ENCODE results near the gene NHEJ1. TPM values are rescaled to one million over a fixed set of nuclear protein-coding genes. Genes with fewer than 3 reads are reported as not detected.
A peak's percentile ranks its signal among the peaks of the same experiment; 100 is the strongest.

NHEJ1 gene
- total RNA-seq, 2 experiments from 2014 or later, result 18.1 to 20.3 TPM

GRCh38 chr2:219172231-219173154 is 11.9 kb upstream of the NHEJ1 start:
- Mint-ChIP-seq H3K27ac (no peak overlapping the region), H3K4me1 (peaks cover 36% of the 10 kb centered on the region), H3K9me3 (no peaks in the 10 kb centered on the region), H3K27me3 (no peaks in the 10 kb centered on the region), H3K36me3 (ENCODE audit: low read depth) (peaks cover 39% of the 10 kb centered on the region), H3K4me3 (no peak overlapping the region)
- POLR2A ChIA-PET, result no interaction called here
- no peak for DNase-seq
- CTCF ChIA-PET, result interaction anchor here (1.0 to 6.7 kb wide), 9 partner anchors 9 to 122 kb away, joined by 3 to 37 read pairs (median 6); partner anchors contain the start of genes GLB1L, NHEJ1 and STK16

DNA sequence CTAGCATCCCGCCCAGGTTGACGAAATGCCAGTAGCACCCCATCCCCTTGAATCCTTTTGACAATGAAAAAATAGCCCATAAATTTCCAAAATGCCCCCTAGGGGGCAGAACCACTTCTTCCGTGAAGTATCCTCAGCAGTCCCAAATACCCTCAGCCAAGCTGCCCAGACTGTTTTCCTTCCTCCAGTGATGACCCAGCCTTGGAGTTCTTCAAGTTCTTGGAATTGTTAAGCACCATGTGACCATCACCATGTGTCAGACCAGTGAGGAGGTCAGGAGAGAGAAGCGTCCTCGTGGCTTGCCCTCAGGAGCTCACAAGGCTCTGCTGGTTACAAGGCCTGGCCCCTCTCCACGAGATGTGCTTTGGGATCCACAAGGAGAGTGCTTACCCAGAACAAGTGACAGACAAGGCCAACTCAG is 10.6 kb upstream of the NHEJ1 start:
- no peak overlapping the region for H3K27ac Mint-ChIP-seq
- H3K4me3 Mint-ChIP-seq, result no peak overlapping the region
- peaks cover 32% of the 10 kb centered on the region for H3K4me1 Mint-ChIP-seq
- ChIA-PET CTCF (interaction anchor here (0.8 to 6.7 kb wide), 13 partner anchors 11 to 144 kb away, joined by 3 to 37 read pairs (median 4); partner anchors contain the start of genes GLB1L, NHEJ1, STK16 and ZFAND2B), POLR2A (no interaction called here)
- H3K9me3 Mint-ChIP-seq, result no peaks in the 10 kb centered on the region
- no peaks in the 10 kb centered on the region for H3K27me3 Mint-ChIP-seq
- peak; percentile 56 for DNase-seq
- H3K36me3 Mint-ChIP-seq (ENCODE audit: low read depth), result peaks cover 41% of the 10 kb centered on the region

GRCh38 chr2:219169930-219170654 is 9.5 kb upstream of the NHEJ1 start, which contains the start of gene SLC23A3:
Gene SLC23A3 (minus strand): TSS chr2:219170029. CDS start chr2:219169984, 45 bp downstream.
- ChIA-PET POLR2A (no interaction called here), CTCF (interaction anchor here (0.8 to 2.6 kb wide), 10 partner anchors 11 to 142 kb away, joined by 3 to 16 read pairs (median 3); partner anchors contain the start of gene PTPRN)
- H3K4me1 Mint-ChIP-seq, result peaks cover 22% of the 10 kb centered on the region
- H3K27ac Mint-ChIP-seq, result no peak within 1 kb of the TSS
- DNase-seq, result no peak
- H3K9me3 Mint-ChIP-seq, result no peaks in the 10 kb centered on the region
- H3K27me3 Mint-ChIP-seq, result no peaks in the 10 kb centered on the region
- peaks cover 36% of the 10 kb centered on the region for H3K36me3 Mint-ChIP-seq (ENCODE audit: low read depth)
- H3K4me3 Mint-ChIP-seq, result no peak within 1 kb of the TSS

DNA sequence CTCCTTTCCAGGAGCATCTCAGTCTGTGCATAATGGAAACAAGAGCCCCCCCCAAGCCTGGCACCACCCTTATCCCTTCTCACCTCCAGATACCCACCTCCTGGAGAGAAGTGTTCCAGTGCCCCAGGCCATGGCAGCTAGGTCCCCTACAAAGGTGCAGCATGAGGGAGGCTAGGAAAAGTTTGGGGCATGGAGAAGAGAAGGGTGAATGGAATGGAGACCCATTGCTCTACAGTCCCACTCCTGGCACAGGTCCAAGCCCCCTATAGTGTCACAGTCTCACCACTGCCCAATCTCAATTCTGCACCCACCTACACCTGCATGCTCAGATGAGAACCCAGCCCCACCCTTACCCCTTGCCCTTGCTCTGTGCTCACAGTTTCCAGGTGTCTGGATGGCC is 8.3 kb upstream of the NHEJ1 start:
- POLR2A ChIA-PET, result no interaction called here

GRCh38 chr2:219168526-219168925 is 7.9 kb upstream of the NHEJ1 start:
- ChIA-PET CTCF (interaction anchor here (2.6 kb wide), 1 partner anchor 126 kb away, joined by 16 read pairs; no protein-coding TSS in a partner anchor), POLR2A (no interaction called here)
- H3K27ac Mint-ChIP-seq, result no peak overlapping the region

More for the DNA sequence above, 8.3 kb upstream of the NHEJ1 start:
- Mint-ChIP-seq H3K9me3 (no peaks in the 10 kb centered on the region), H3K4me1 (peaks cover 12% of the 10 kb centered on the region), H3K27ac (no peak overlapping the region), H3K27me3 (no peaks in the 10 kb centered on the region), H3K36me3 (ENCODE audit: low read depth) (peaks cover 27% of the 10 kb centered on the region), H3K4me3 (no peak overlapping the region)
- no peak for DNase-seq
- CTCF ChIA-PET, result interaction anchor here (1.5 to 2.6 kb wide), 2 partner anchors 12 to 126 kb away, joined by 3 to 16 read pairs; no protein-coding TSS in a partner anchor

GRCh38 chr2:219167997-219168396 is 7.4 kb upstream of the NHEJ1 start:
- Mint-ChIP-seq H3K9me3 (no peaks in the 10 kb centered on the region), H3K27ac (no peak overlapping the region), H3K36me3 (ENCODE audit: low read depth) (peaks cover 21% of the 10 kb centered on the region), H3K27me3 (no peaks in the 10 kb centered on the region), H3K4me1 (peaks cover 9% of the 10 kb centered on the region), H3K4me3 (no peak overlapping the region)
- no peak for DNase-seq
- CTCF ChIA-PET, result interaction anchor here (2.6 kb wide), 1 partner anchor 127 kb away, joined by 16 read pairs; no protein-coding TSS in a partner anchor
- POLR2A ChIA-PET, result no interaction called here

More at GRCh38 chr2:219168526-219168925, 7.9 kb upstream of the NHEJ1 start:
- H3K4me3 Mint-ChIP-seq, result no peak overlapping the region
- no peak for DNase-seq
- H3K36me3 Mint-ChIP-seq (ENCODE audit: low read depth), result peaks cover 25% of the 10 kb centered on the region
- peaks cover 9% of the 10 kb centered on the region for H3K4me1 Mint-ChIP-seq
- H3K27me3 Mint-ChIP-seq, result no peaks in the 10 kb centered on the region
- H3K9me3 Mint-ChIP-seq, result no peaks in the 10 kb centered on the region

GRCh38 chr2:219165058-219165911 is 4.7 kb upstream of the NHEJ1 start:
- H3K4me1 Mint-ChIP-seq, result peaks cover 10% of the 10 kb centered on the region
- H3K36me3 Mint-ChIP-seq (ENCODE audit: low read depth), result peaks cover 3% of the 10 kb centered on the region
- H3K4me3 Mint-ChIP-seq, result no peak overlapping the region
- H3K27ac Mint-ChIP-seq, result no peak overlapping the region
- H3K9me3 Mint-ChIP-seq, result no peaks in the 10 kb centered on the region
- ChIA-PET POLR2A (no interaction called here), CTCF (interaction anchor here (1.1 to 2.2 kb wide), 5 partner anchors 11 to 136 kb away, joined by 3 to 10 read pairs (median 5); partner anchors contain the start of gene CNPPD1)
- DNase-seq, result no peak
- H3K27me3 Mint-ChIP-seq, result no peaks in the 10 kb centered on the region

GRCh38 chr2:219163156-219163555 is 2.5 kb upstream of the NHEJ1 start:
- Mint-ChIP-seq H3K4me1 (peaks cover 24% of the 10 kb centered on the region), H3K4me3 (no peak overlapping the region), H3K36me3 (ENCODE audit: low read depth) (peaks cover 3% of the 10 kb centered on the region), H3K27ac (no peak overlapping the region), H3K9me3 (no peaks in the 10 kb centered on the region), H3K27me3 (no peaks in the 10 kb centered on the region)
- no peak for DNase-seq
- POLR2A ChIA-PET, result no interaction called here
- CTCF ChIA-PET, result interaction anchor here (0.9 to 2.1 kb wide), 2 partner anchors 128 to 132 kb away, joined by 3 to 10 read pairs; no protein-coding TSS in a partner anchor

DNA sequence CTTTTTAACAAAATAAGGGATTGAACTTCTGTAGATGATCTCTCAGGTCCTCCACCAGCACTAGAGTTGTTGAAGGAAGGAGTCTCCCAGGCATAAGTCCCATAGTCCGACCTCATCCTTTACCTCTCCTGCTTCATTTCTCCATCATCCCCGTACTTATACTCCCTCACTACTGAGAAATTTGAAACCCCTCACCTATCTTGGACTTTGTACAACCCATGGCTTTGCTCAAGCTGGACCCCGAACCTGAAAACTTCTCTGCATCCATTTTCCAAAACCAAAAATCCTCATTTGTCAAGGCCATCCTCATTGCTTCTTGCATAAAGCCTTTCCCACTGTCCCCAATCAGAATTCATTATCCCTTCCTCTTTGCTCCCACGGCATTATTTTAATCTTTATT is 482 bp upstream of the NHEJ1 start:
- ChIA-PET CTCF (interaction anchor here (1.1 to 3.9 kb wide), 2 partner anchors 13 to 19 kb away, joined by 3 to 37 read pairs; partner anchors contain the start of gene CNPPD1), POLR2A (no interaction called here)

GRCh38 chr2:219159771-219160185 is 837 bp downstream of the NHEJ1 start:
- Mint-ChIP-seq H3K4me3 (peak overlapping the region; percentile 84), H3K27me3 (no peaks in the 10 kb centered on the region), H3K27ac (peak overlapping the region; percentile 96), H3K4me1 (peaks cover 31% of the 10 kb centered on the region), H3K36me3 (ENCODE audit: low read depth) (peaks cover 12% of the 10 kb centered on the region), H3K9me3 (no peaks in the 10 kb centered on the region)
- CTCF ChIA-PET, result interaction anchor here (0.7 to 9.2 kb wide), 17 partner anchors 10 to 262 kb away, joined by 3 to 85 read pairs (median 5); partner anchors contain the start of genes CNPPD1, DNPEP and SLC23A3
- no peak for DNase-seq
- POLR2A ChIA-PET, result no interaction called here

More for the DNA sequence above, 482 bp upstream of the NHEJ1 start:
- H3K36me3 Mint-ChIP-seq (ENCODE audit: low read depth), result peaks cover 14% of the 10 kb centered on the region
- H3K27me3 Mint-ChIP-seq, result no peaks in the 10 kb centered on the region
- peak overlapping the region; percentile 96 for H3K27ac Mint-ChIP-seq
- no peaks in the 10 kb centered on the region for H3K9me3 Mint-ChIP-seq
- peak overlapping the region; percentile 84 for H3K4me3 Mint-ChIP-seq
- no peak for DNase-seq
- H3K4me1 Mint-ChIP-seq, result peaks cover 31% of the 10 kb centered on the region

- ChIA-PET POLR2A (interaction anchor here (0.7 kb wide), 1 partner anchor 70 kb away, joined by 4 read pairs; no protein-coding TSS in a partner anchor), CTCF (interaction anchor here (0.7 to 9.2 kb wide), 12 partner anchors 10 to 270 kb away, joined by 3 to 85 read pairs (median 6); partner anchors contain the start of gene CNPPD1)
- H3K4me3 Mint-ChIP-seq, result no peak overlapping the region
- no peaks in the 10 kb centered on the region for H3K9me3 Mint-ChIP-seq
- H3K27me3 Mint-ChIP-seq, result no peaks in the 10 kb centered on the region
- peaks cover 15% of the 10 kb centered on the region for H3K36me3 Mint-ChIP-seq (ENCODE audit: low read depth)
- peaks cover 31% of the 10 kb centered on the region for H3K4me1 Mint-ChIP-seq
- DNase-seq, result no peak
- H3K27ac Mint-ChIP-seq, result no peak overlapping the region
Observed at GRCh38 chr2:219158586-219158985, 2.0 kb downstream of the NHEJ1 start.

Measured in activated CD4-positive, alpha-beta T cell treated with anti-CD3 and anti-CD28 coated beads, Interleukin-2, amount 10 ng/mL, durations not matched to agents 7 days and 5 days (primary cell).